Ureter (tissue), 1 donor: ENCODE data around the gene ZER1. TPM values are rescaled to one million over a fixed set of nuclear protein-coding genes. Genes with fewer than 3 reads are reported as not detected.

Experiments
- DNase-seq: peaks from one replicate; pipeline ENCODE4 v3.0.0-alpha.2; 2020; ENCODE audit warnings: low spot score
- total RNA-seq: library from RNA; stranded (reverse); gene quantifications from one replicate; pipeline ENCODE4 v1.2.4, GENCODE V29; 2023
- donor health status: DM: yes; HTN: yes; CAD: no.

The ZER1 gene
- total RNA-seq, 1 donor from 2014 or later = 46.6 TPM

DNA sequence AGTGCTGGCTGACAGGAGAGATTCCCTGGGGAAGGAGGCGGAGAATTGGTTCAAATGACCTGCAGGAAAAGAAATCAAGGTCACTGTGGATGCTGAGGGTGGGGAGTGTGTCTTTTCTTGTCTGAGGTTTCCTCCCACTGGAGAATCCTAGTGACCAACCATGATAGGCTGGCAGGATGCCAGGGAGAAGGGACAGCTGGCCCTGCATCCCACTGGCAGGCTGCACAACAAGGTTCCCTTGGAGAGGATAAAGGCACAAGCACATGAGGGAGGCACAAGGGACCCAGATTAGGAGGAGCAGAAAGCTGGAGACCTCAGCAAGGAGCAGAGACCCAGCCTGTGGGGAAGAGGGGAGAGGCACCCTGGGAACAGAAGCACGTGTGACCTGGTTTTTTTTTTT lies 36.4 kb downstream of the ZER1 start:
- DNase-seq = no peak

DNA sequence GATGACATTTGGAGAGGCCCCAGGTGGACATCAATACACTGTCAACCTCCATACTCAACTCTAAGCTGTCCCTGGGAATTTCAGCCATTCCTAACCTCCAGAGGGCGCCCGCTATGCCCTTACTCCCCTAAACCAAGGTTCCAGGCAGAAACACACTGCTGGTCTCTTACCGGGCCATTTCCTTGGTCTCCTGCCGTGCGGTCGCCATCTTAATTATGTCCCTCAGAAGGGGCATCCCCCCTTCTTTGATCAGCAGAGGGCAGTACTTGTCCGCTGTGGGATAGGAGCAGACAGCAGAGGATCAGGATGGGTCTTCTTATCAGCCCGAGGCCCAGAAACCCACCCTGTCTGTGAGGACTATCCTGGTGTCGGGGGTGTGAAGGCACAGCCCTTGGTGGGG lies 38.5 kb downstream of the ZER1 start:
- DNase-seq = peak; percentile 66

DNA sequence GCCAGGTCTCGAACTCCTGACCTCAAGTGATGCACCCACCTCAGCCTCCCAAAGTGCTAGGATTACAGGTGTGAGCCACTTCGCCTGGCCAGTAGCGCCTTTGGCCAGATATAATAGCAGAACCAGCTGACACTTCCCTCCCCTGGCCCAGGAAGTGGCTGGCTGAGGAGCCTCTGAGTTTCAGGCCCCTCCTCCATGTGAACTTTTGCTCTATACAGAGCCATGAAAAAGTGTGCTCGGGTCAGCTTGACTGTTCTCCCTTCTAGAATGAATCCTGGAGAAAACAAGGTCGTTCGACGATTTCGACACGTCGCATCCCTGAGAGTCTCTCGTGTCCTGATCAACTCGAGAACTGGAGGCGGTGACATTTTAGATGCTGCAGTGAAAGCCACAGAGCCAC lies 39.2 kb downstream of the ZER1 start:
- DNase-seq = no peak

DNA sequence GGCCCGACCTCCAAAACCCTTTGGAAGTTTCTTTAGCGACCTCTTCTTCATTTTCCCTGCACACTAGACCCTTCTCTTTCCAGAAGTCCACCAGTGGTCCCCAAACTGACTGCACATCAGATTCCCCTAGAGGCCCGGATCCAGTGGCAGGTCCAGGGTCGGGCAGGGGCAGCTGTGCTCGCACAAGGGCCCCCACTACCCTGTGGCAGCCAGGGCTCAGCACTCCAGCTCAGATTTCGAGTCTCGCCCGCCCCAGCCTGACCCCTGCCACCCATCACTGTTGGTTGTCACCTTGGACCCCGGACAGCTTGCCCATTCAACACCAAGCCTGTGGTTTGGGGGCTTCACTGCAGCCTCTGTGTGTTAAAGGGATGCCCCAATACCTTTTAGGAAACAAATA lies 40.0 kb downstream of the ZER1 start:
- DNase-seq = no peak

DNA sequence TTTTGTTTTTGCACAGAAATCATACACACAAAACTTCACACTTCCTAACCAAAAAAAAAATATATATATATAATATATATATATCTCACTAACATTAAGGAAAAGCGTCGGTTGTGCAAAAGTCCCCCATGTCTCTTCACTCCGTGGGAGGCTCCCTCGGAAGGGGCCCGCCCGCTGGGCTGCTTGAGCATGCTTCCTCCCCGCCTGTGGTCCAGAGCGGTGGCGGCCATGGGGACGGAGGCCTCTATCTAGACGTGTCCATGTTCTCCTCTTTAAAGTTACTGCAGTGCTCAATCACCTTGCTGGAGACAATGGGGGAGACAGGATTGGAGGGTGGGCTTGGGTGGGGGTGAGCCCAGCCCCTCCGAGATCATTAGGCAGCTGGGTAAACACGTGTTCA lies 40.6 kb downstream of the ZER1 start:
- DNase-seq = no peak

DNA sequence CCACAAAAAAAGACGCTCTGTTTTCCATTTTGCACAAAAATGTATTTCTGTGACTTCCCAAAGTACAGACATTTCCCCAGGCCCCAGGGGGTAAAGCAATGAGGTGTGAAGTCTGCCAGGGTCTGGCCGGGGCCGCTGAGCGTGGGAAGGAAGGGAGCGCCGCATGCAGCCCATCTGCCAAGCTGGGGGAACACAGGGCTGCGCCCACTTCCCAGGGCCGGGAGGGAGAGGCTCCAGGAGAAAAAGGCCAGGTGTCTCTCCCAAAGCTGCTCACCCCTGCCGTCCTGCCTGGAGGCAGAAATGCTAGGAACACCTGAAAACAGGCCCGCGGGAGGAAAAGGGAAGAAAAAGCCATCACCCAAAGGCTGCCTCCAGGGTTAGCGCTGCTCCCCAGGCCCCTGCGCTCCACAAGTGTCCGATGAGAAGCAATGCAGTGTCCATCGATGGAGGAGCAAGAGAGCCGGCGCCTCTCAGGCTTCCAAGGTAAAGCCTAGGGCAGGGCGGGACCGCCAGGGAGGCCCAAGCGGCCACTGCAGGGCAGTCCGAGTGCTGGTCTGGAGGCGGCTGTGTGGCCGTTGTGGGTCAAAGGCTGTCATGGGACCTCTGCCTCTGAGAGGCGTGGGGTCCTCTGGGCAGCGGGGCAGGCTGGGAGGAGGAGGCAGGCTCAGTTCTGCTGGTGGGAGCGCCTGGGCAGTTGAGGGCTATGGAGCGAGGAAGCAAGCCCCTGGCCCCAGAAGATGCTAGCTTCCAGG lies 41.8 kb downstream of the ZER1 start:
- DNase-seq = no peak

DNA sequence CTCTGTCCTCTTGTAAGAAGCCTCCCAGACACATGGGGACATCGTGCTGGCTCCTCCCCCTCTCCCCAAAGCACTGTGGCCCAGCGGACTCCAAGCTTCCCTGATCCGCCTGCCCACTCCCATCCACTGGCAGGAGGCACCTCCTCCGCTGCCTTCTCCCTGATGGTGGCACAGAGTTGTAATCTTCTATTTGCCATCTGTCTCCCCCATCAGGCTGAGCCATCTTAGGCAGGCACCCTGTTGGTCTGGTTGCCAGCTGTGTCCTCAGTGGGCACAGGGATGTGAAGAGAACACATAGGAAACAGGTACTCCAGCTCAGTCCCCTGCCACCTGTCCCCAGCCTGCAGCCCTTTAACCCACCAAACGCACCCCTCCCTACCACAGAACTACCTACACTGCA lies 42.4 kb downstream of the ZER1 start:
- DNase-seq = no peak

DNA sequence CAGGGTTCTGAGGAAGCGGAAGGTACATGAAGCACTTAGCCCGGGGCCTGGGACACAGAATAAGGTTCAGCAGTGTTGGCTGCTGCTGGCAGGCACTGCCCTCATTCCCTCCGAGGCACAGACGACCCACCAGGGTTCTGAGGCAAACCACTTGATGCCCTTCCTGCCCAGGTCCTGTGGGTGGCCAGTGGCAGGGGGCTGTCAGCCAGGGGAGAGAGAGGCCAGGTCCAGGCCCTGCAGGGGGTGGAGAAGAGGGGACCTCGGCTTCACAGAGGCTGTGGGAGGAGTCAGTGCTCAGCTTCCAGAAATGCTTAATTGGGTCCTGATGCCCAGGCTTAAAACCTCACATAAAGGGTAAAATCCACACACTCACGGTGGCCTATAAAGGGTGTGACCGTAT lies 43.4 kb downstream of the ZER1 start:
- no peak for DNase-seq

DNA sequence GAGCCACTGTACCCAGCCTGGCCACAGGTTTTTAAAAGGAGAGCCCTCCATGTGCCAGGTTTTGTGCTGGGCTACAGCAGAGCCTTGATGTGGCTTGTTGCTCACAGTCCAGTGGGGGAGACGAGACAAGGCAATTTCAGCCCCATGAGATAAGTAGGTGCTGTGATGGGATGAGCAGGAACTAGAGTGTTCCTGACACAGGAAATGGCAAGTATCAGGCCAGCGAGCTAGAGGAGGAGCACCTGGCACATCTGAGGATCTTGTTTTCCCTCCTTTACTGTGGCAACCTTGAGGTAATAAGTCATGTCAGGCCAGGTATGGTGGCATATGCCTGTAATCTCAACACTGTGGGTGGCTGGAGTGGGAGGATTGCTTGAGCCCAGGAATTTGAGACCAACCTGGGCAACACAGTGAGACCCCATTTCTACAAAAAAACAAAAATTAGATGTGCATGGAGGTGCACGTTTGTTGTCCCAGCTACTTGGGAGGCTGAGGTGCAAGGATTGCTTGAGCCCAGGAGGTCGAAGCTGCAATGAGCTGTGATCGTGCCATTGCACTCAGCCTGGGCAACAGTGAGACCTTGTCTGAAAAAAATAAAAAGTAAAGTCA lies 44.0 kb downstream of the ZER1 start:
- DNase-seq = no peak

DNA sequence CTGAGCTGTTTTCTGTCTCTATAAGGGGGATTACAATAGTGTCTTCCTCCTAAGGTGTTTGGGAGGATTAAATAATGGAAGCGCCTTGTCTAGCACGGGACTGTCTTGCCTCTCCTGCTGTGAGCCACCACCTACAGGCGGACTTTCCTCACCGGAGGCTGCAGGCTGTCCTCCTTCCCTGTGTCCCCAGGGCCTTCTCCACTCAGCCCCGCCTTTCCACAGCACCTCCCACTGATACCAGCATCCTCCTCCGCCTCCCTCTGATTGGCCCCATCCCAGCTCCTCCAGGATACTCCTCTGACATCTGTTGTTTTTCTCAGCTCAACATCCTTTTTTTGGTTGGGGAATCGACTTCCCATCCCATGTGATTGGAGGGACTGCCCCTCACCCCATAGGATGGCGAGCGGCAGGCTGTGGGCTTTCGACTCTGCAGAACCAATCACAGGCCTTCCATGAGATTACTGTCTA lies 46.9 kb downstream of the ZER1 start:
- peak; percentile 71 for DNase-seq

DNA sequence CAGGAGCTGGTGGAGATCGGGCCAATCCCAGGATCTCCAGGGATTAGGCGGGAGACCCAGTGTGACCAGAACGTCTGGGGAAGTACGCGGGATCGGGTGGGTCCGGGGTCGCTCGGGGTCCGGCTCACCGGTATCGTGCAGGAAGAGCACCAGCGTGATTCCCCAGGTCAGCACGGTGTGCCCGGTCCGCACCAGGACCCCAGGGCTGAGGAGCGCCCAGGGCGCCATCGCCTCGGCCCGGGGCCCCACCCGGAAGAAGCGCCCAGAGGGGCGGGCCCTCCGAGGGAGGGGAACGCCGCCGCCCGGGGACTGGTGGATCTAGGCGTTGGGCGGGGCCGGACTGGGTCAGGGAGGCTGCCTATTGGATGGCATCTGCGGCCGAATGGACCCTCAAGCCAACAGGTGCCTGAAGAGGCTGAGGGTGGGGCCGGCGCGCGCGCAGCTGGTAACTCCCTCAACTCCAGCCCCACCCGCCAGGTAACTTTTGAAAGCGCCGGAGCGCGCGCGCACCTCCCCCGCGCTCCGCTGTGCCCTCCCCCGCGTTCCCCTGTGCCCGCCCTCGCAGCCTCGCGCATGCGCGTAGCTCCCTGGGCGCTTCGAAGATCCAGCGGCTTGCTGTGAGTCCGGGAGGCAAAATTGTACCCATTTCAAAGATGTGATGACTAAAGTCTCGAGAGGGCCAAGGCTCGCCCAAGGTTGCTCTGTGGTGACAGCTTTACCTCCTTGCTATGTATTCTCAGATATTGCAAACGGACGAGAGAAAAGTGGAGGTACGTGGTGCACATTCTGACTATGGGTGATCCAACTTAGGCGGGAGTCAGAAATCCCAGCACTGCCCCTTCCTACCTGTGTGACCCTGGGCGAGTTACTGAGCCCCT lies 47.6 kb downstream of the ZER1 start, which contains the start of gene ZDHHC12:
ZDHHC12 (minus strand) TSS at position 262 of the 878 bp plus-strand sequence; CDS start at position 228, 34 bp downstream.
- peak; percentile 97 for DNase-seq

DNA sequence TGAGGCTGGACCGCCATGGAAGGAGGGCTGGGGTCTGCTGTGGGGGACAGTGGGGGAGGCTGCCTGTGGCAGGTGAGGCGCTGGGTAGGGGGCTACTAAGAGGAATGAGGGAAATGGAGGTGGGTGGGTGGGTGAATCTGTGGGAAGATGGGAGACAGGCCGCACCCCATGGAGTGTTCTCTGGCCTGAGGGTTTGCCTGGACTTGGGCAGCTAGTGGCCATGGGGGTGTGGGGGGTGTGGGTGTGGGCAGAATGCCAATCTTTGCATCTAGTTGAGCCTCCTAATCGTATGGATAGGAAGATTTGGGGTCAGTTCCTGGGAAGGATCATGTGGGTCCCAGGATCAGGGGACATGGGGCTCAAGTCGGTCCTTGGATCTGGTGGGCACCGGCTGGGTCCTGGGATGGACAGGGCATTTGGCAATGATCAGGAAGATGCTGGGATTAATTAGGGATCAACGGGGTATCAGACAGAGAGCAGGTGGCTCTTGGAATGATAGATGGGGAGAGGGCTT lies 48.3 kb downstream of the ZER1 start:
- DNase-seq = no peak

DNA sequence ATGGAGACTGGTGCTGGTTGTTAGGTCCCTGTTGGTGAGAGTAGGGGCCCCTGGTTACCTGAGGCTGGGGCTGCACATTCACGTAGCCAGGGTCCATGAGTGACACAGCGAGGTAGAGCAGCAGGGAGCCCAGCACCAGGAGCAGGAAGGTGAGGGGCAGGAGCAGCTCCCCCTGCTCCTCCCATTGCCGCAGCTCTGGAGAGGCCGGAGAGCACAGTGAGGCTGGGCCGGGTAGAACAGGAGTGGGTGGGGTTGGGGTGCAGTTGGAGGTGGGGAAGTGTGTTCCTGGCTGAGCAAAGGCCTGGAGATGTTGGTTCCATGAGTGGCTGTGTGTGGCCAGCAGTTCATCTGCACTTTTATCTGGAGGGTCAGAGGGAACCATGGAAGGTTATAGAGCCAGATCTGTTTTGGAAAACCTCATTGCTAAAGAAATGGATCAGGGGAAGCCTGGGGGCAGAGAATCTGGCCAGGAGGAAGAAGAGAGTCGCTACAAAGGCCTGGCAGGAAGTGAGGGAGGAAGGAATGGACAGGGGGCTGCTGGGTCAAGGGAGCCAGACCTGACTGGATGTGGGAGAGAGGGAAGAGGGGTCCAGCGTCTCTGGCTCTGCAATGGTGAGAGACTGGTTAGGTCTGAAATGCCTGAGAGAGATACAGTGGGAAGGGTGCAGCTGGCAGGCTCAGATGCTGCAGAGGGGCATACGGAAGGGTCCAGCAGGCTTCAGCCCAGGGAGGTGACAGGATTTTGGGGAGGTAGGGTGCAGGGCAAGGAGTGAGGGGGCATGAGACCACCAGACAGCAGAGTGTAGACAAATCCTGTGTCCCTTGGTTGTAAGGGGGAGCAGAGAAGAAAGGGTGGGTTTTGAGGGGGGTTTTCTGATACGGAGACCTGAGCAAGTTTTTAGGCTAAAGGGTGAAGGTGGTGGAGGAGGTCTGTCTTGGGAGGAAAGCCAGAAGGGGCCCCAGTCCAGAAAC lies 49.1 kb downstream of the ZER1 start:
- no peak for DNase-seq

DNA sequence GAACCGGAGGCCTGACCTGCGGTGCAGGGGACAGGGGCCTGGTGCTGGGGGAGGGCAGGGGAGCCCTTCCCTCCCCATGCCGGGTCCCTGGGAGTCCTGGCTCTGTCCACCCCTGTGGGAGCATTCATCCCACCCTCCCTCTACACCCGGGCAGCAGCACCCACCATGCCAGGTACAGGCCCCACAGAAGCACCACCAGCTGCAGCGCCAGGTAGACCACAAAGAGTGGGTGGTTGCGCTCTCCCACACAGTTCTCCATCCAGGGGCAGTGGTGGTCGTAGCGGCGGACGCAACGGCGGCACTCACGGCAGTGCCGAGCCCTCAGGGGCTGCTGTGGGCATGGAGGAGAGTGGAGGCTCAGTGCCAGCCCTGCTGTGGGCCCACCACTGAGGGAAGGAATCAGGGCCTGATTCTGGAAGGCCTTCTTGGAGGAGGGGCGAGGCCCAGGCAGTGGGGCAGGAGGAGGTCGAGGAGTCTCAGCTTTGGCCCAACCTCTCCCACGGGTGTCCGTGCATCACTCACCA lies 50.2 kb downstream of the ZER1 start:
- no peak for DNase-seq

DNA sequence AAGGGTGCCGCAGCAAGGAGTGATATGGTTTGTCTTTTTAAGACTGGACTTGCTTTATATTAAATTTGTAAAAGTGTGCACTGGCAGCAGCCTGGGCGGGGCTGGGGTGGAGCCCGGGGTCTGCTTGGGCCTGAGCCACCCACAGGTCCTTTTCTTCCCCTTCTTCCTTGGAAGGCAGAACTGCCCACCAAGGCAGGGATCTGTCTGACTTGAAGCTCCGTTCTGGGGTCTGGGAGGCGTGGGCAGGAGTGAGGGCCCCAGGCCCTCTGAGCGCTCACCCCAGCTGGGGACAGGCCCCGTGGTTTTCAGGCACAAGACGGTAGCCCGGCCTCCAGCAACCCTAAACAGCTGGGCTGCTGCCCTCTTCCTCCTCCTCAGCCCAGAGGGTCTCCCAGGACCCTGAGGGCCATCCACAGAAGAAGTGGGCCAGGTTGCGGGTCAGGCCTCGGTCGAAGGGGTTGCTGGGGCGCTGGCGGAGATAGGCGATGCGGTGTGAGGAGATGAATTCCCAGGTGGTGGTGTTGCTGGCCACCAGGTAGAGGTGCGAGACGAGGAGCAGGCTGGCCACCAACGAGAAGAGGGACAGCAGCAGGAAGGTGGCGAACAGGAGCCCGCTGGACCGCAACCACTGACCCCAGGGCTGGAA lies 50.8 kb downstream of the ZER1 start:
- DNase-seq = no peak

DNA sequence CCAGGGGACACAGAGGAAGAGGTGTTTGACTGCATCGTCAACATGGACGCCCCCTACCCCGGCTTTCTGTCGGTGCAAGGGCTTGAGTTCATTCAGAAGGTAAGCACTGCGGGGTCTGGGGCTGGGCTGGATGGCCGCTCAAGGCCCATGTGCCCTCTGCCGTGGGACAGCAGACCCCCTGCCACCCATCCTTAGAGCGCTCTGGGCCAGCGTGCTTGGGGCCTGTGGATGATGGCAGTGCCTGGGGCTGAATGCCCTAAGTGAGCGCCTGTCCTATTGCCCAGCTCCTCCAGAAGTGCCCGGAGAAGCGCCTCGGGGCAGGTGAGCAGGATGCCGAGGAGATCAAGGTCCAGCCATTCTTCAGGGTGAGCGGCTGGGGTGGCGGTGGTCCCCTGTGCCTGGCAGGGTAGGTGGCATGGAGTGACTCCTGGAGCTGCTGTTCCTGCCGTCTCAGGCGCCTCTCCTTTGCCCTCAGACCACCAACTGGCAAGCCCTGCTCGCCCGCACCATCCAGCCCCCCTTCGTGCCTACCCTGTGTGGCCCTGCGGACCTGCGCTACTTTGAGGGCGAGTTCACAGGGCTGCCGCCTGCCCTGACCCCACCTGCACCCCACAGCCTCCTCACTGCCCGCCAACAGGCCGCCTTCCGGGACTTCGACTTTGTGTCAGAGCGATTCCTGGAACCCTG lies 51.7 kb downstream of the ZER1 start:
- no peak for DNase-seq

DNA sequence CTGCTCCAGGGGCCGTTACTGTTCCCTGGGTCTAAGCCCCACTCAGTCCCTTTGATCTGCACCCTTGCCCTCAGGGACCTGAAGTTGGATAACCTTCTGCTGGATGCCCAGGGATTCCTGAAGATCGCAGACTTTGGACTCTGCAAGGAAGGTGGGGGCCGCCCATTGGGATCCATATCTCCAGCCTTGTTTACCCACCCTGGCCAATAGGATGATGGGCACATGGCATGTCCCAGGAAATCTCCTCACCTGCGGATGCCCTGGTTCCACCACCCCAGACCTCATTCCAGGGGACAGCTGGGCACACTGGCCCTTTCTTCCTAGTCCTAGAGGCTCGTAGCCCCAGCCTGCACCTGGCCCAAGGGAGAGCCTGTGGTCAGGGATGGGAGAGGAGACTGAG lies 53.3 kb downstream of the ZER1 start:
- no peak for DNase-seq

DNA sequence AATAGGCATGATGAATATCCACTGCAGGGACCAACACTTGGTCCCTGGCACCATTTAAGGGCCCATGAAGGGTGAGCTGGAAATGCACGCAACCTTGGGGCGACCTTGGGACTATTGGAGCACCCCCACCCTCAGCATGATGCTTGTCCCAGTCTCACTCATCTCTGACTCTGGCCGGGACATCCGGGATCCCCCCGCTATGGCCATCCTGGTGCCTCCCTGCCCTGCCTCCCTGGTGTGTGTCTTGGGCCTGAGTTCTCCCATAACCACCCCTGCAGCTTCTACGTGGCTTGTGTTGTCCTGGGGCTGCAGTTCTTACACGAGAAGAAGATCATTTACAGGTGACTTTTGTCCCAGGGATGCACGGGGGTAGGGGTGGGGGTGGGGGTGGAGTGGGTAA lies 53.7 kb downstream of the ZER1 start:
- DNase-seq = no peak

DNA sequence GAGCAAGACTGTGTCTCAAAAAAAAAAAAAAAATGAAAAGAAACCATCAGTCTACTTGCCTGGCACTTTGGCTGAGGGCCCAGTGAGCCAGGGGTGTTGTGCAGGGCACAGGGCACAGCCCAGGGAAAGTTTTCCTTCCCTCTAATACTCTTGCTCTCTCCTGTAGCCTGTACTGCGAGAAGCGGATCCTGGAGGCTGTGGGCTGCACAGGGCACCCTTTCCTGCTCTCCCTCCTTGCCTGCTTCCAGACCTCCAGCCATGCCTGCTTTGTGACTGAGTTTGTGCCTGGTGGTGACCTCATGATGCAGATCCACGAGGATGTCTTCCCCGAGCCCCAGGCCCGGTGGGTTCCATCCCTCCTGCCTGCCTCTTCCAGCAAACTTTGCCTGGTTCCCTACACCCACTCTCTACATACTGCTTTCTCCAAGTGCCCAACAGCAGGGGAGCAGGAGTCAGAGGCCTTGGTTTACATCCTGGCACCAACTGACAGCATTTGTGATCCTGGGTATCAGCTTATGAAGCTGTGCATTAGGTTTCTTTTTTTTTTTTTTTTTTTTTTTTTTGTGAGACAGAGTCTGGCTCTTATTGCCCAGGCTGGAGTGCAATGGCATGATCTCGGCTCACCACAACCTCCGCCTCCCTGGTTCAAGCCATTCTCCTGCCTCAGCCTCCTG lies 55.0 kb downstream of the ZER1 start:
- no peak for DNase-seq
